Midbrain (tissue), 1 donor: ENCODE results near the gene HES4.
A peak's percentile ranks its signal among the peaks of the same experiment; 100 is the strongest.

Experiments used
- DNase-seq: peaks from one replicate; lab custom pipeline; 2025; lab: John Stamatoyannopoulos, UW

HES4 gene

GRCh38 chr1:965526-966134 is 34.3 kb downstream of the HES4 start:
- no peak for DNase-seq

GRCh38 chr1:964691-965525 is 35.0 kb downstream of the HES4 start:
- DNase-seq = no peak

- no peak for DNase-seq
Measured at GRCh38 chr1:963746-964525, 36.0 kb downstream of the HES4 start.

GRCh38 chr1:963301-963651 is 36.6 kb downstream of the HES4 start:
- DNase-seq = no peak

DNA sequence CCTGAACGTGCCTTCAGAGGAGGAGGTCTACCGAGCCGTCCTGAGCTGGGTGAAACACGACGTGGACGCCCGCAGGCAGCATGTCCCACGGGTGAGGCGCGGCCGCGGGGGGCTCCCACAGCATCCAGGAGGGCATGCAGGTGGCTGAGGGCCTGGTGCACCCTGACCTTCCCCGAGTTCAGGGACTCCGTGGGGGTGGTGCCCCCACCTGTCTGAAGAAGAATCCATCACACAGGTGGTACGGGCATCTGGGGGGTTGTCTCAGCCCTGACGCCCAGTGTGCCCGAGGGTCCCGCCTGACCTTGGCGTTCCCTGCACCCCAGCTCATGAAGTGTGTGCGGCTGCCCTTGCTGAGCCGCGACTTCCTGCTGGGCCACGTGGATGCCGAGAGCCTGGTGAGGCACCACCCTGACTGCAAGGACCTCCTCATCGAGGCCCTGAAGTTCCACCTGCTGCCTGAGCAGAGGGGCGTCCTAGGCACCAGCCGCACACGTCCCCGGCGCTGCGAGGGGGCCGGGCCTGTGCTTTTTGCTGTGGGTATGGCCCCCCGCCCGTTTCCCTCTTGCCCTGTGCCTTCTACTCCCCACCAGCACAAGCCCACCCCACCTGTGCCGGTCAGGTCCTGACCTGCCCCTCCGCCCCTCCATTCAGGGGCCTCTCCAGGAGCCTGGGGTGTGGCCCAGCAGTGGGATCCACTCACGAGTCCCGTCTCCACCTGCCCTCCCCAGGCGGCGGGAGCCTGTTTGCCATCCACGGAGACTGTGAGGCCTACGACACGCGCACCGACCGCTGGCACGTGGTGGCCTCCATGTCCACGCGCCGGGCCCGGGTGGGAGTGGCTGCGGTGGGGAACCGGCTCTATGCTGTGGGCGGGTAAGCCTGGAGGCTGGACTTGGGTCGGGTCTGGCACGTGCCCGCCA is 37.3 kb downstream of the HES4 start:
- DNase-seq = no peak

- DNase-seq = no peak
Measured at GRCh38 chr1:961132-961669, 38.7 kb downstream of the HES4 start.

DNA sequence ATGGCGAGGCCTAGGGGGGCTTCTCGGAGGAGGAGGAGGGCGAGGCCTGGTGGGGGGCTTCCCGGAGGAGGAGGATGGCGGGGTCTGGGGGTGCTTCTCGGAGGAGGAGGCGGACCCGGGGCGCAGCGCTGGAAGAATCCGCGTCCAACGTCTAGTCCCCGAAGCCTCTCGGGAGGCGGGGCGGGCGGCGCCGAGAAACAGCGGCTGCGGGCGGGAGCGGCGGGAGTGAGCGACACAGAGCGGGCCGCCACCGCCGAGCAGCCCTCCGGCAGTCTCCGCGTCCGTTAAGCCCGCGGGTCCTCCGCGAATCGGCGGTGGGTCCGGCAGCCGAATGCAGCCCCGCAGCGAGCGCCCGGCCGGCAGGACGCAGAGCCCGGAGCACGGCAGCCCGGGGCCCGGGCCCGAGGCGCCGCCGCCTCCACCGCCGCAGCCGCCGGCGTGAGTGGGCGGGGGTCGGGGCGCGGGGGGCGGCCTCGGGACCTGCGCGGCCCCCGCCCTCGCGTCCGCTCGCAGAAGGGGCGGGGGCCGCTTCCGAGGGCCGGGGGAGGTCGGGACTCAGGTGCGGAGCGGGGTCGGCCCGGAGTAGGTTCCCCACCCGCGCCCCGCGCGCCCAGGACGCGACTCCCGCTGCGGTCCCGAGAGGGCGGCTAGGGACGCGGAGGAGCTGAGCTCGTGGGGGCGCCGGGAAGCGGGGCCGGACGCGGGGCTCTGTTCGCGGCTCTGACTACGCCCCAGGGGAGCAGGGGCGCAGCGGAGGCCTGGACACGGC is 39.4 kb downstream of the HES4 start, which contains the start of gene KLHL17:
Gene KLHL17, plus strand, starts transcription at position 222 of the 769 bp plus-strand sequence. Its CDS starts 110 bp downstream, at position 332.
- peak; percentile 61 for DNase-seq

DNA sequence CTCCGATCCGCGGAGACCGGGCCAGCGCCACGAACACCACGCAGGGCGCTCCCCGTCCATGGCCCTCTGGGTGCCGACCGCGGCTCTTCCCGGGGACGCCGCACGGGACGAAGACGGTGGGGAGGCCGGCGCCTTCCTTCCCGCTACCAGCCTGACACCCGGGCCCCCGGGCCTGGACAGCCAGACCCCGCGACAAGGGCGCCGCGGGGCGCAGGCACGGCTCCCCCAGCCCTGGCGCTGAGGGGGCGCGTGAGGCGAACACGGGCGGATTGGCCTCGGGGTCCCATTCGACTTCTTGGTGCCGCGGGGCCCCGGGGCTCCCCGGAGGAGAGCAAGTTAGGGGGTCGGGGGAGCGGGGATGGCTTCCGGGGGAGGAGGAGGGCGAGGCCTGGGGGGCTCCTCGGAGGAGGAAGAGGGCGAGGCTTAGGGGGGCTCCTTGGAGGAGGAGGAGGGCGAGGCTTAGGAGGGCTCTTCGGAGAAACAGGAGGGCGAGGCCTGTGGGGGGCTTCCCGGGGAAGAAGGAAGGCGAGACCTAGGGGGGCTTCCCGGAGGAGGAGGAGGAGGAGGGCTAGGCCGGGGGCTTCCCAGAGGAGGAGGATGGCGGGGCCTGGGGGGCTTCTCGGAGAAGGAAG is 40.0 kb downstream of the HES4 start:
- no peak for DNase-seq

- DNase-seq = peak; percentile 90
Measured at GRCh38 chr1:958823-959730, 40.8 kb downstream of the HES4 start, which contains the start of gene NOC2L. NOC2L (minus strand) TSS chr1:959256; CDS start chr1:959240, 16 bp downstream.

DNA sequence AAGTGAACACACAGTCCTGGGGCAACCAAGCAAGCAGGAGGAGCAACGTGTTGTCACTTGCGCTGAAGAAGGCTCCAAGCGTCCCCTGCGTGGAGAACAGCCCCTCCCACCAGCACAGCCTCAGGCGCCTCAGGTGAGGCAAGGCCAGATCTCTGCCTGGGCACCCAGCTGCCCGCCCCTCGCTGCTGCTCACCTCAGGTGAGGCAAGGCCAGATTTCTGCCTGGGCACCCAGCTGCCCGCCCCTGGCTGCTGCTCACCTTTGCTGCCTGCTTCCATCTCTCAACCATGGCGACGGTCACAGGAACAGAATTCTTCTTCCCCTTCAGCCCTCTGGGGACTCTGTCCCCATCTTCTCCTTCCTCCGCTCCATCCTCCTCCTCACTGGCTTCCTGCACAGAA is 43.3 kb downstream of the HES4 start:
- no peak for DNase-seq

DNA sequence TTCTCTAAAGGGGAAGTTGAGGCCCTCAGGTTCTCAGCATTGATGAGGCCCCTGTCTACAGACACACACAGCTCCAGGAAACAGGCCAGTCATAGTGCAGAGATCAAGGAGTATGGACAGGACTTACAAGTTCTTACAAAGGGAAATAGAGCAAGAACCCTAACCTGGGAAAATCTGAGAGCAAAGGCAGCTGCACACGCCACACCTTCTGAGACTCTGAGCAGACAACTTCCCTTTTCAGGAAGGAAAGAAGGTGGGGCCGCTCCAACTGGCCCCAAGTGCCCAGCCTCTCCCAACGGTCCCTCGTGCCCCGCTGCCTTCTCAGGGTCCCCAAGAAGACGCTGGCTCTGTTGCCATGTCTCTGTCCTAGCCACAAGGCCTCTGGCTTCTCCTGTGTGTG is 44.4 kb downstream of the HES4 start:
- no peak for DNase-seq

DNA sequence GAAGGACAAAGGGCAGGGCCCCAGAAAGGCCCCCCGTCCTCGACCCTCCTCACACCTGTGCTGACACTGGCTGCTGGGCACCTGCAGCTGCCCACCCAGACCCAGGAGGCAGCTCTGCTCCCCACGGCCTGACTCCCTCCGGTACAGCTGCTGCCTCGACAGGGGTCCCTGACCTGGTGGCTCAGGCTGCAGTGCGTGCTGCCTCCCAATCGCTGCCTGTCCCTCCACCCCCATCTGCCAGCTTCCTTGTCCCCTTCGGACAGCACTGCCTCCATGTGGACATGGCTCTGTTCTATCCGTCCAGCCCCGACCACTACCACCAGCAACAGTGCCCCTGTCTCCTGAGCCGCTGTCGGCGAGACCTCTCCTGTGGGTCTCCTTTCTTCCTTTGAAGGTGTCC is 45.0 kb downstream of the HES4 start:
- DNase-seq = no peak

GRCh38 chr1:953524-954320 is 46.2 kb downstream of the HES4 start:
- no peak for DNase-seq

DNA sequence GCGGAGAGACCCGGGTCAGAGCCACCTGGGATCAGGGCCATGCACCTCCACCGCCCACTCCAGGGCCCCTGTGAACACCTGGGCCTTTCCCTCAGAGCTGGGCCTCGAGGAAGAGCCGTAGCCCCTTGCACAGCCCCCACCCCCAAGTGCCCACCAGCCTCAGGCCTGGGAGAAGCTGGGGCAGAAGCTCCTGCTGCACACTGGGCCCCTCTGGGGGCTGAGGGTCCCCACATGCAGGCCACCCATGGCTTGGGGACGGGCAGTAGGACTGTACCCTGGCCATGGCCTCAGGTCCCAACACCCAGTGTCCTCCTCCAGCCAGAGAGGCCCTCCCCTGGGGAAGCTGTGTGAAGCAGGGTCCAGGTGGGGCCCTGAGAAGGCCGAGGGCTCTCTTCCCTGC is 47.3 kb downstream of the HES4 start:
- DNase-seq = no peak

DNA sequence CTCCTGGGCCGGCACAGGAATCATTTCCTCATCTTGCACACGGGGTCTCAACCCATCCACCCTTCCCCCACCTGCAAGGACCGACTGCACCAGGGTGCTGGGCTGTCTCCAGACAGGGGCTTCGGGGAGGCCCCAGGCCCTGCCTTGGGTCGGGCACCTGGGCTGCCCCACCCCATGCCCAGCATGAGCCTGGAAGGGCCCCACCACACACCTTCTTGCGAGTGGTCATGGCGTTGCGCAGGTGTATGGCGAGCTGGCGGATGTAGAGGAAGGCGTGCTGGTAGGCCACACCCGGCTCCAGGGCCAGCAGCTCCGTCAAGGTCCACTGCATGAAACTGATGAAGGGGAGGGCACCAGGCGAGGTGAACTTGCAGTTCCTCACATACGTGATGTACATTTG is 47.7 kb downstream of the HES4 start:
- no peak for DNase-seq

DNA sequence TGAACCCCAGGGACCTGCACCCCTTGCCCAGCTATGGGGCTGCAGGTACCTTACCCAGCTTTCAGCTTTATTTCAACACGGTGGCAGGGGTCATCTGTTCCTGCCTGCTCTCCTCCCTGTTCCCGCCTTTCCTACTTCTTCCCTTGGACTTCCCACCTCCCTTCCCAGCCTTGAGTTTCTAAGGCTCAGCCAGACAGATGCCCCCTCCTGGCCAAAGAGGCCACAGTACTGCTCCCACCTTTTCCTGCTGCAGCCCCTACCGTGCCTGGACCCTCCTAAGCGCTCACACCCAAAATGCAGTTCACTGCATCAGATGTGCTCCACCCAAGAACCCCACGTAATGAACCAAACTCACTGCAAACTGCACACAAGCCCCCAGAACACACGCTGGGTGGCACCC is 48.5 kb downstream of the HES4 start:
- DNase-seq = no peak

GRCh38 chr1:950881-951280 is 49.0 kb downstream of the HES4 start:
- no peak for DNase-seq

DNA sequence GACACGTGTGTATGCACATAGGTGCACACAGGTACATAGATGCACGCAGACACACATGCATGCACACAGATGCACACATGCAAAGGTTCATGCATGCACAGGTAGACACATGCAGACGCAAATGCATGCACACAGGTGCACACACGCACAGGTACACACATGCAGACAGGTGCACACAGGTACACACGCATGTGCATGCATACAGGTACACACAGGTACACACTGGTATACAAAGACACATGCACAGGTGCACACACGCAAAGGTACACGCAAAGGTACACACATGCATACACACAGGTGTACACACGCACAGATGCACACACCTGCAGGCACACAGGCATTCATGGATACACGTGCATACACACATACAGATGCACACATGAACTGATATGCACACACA is 49.6 kb downstream of the HES4 start:
- no peak for DNase-seq
